IPS-18a (cell line): Measurements from ENCODE around the gene NF1.

Experiments
- H3K27ac ChIP-seq: one replicate; pipeline ENCODE4 v1.5.1; 2013; ENCODE audit warnings: low read length
- H3K27me3 ChIP-seq: one replicate; pipeline ENCODE4 v1.6.1; 2013; ENCODE audit warnings: mild to moderate bottlenecking, low read length; ENCODE audit not compliant: control insufficient read depth, insufficient read depth
- H3K36me3 ChIP-seq: one replicate; pipeline ENCODE4 v1.6.1; 2013; ENCODE audit warnings: low read depth, low read length; ENCODE audit not compliant: control insufficient read depth
- H3K4me1 ChIP-seq: one replicate; pipeline ENCODE4 v1.6.1; 2013; ENCODE audit warnings: low read depth, low read length; ENCODE audit not compliant: control insufficient read depth
- H3K4me3 ChIP-seq: one replicate; pipeline ENCODE4 v1.5.1; 2013; ENCODE audit warnings: low read length
- H3K9ac ChIP-seq: one replicate; pipeline ENCODE4 v1.6.1; 2013; ENCODE audit warnings: mild to moderate bottlenecking, low read length, moderate library complexity
- H3K9me3 ChIP-seq: one replicate; pipeline ENCODE4 v1.6.1; 2013; ENCODE audit warnings: low read depth, low read length; ENCODE audit not compliant: control insufficient read depth

Gene NF1

DNA sequence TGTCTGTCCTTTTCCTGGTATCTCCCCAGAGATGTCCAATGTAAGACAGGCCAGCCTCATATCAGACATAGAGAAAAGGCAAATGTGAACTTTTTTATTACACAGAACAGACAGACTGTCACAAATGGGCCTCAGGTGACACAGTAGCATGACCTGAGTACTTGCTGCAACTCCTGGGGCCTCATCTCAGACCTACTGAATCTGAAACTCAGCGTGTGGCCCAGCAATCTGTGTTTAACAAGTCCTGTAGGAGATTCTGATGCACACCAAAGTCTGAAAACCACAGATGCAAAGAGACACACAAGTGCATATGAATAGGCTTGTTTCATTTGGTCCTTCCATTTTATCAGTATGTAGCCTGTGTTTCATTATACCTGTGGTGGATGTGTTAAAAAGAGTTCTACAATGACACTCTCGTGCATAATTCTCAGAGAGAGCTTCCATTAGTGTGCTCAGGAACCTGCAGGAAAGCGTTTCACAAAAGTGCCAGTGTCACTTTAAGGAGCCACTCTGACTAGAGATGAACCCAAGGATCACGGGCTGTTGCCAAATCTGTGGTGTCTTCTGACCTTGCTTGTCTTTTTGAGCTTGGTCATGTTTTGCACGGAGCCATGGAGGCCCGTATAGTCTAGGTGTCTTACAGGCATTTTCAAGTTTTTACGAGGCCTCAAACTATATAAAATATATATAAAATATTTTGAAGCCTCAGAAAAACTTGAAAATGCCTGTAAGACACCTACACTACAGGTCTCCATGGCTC is 33.8 kb upstream of the NF1 start:
- no peak overlapping the region for H3K9ac ChIP-seq
- H3K4me1 ChIP-seq = no peaks in the 10 kb centered on the region
- no peaks in the 10 kb centered on the region for H3K27me3 ChIP-seq
- H3K27ac ChIP-seq = no peak overlapping the region
- no peak overlapping the region for H3K4me3 ChIP-seq
- H3K9me3 ChIP-seq = no peaks in the 10 kb centered on the region
- H3K36me3 ChIP-seq = no peaks in the 10 kb centered on the region

DNA sequence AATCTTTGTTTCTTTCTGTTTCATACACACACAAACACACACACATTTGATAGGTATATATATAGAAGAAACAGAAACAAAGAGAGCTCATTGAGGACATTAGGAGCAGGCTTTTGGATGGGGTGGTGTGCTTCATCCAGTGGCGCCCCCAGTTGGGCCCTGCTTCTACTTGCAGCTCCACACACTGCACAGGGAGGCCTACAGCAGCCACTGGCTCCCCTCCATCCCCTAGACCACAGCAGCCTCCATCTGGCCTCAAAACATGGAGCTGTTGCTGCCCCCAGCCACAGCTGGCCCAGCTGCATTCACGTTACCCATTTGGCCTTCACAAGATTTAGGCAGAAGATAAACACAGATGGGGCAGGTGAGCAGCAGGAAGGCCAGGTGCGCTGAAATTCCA is 33.1 kb upstream of the NF1 start:
- no peak overlapping the region for H3K4me3 ChIP-seq
- H3K9ac ChIP-seq = no peak overlapping the region

DNA sequence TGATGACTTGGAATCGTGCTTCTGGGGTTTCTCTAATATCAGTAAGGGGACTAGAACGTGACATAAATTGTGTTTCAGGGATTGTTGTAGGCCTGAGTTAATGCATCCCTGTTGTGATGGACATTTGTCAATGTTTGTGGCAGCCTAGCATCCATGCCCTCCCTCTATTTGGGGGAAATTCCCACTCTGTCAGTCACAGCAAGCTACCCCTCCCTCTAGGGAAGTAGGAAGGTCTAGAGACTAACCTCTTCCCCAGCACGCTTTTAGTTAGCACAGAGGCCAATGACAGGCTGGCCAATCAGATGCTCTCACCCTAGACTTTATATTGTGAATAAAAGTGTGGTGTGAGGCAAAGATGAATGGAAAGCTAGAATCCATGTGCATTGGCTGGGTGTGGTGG is 32.4 kb upstream of the NF1 start:
- Histone ChIP-seq H3K27me3 (no peaks in the 10 kb centered on the region), H3K36me3 (no peaks in the 10 kb centered on the region), H3K27ac (no peak overlapping the region), H3K9ac (no peak overlapping the region), H3K4me3 (no peak overlapping the region), H3K4me1 (no peaks in the 10 kb centered on the region), H3K9me3 (no peaks in the 10 kb centered on the region)

More for the DNA sequence above, 33.1 kb upstream of the NF1 start:
- H3K9me3 ChIP-seq = no peaks in the 10 kb centered on the region
- no peak overlapping the region for H3K27ac ChIP-seq
- H3K4me1 ChIP-seq = no peaks in the 10 kb centered on the region
- H3K36me3 ChIP-seq = no peaks in the 10 kb centered on the region
- H3K27me3 ChIP-seq = no peaks in the 10 kb centered on the region

DNA sequence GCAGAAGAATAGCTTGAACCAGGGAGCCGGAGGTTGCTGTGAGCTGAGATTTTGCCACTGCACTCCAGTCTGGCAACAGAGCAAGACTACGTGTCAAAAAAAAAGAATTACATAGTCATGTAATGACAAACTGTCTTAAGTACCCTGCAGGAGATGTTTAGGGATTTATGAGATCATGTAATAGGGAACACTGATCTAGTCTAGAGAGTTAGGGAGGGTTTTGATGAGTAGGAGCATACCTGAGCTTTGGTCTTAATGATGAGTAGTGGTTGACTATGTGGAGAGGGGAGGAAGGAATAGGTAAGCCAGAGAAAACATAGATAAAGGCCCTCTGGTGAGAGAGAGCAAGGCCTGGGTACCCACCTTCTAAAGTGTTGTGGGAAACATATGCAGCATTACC is 30.1 kb upstream of the NF1 start:
- Histone ChIP-seq H3K9ac (no peak overlapping the region), H3K4me3 (no peak overlapping the region), H3K9me3 (no peaks in the 10 kb centered on the region), H3K36me3 (no peaks in the 10 kb centered on the region), H3K4me1 (no peaks in the 10 kb centered on the region), H3K27ac (no peak overlapping the region), H3K27me3 (no peaks in the 10 kb centered on the region)

DNA sequence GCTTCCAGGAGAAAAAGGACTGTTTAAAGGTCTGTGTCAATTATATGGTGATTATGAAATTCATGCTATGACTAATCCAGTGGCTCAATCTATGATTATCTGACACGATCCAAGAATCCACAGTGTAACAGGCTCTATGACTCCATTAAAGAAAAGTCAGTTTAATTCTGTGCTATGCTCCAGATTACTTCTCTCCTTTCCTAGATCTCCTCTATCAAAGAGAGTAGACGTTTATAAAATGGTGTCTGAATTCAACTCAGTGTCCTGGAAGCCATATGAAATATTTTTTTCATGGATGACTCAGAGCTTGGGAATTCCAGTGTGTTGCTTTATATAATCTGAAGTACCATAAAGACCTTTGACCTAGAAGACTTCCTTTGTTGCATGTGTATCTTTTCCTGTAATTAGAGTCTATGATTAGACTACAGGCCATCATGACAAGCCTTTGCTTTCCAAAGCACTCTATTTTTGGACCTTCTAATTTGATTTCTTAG is 27.0 kb upstream of the NF1 start:
- no peak overlapping the region for H3K9ac ChIP-seq
- H3K4me1 ChIP-seq = peaks cover 5% of the 10 kb centered on the region
- H3K27ac ChIP-seq = no peak overlapping the region
- H3K4me3 ChIP-seq = no peak overlapping the region
- H3K9me3 ChIP-seq = no peaks in the 10 kb centered on the region
- no peaks in the 10 kb centered on the region for H3K27me3 ChIP-seq
- H3K36me3 ChIP-seq = no peaks in the 10 kb centered on the region

DNA sequence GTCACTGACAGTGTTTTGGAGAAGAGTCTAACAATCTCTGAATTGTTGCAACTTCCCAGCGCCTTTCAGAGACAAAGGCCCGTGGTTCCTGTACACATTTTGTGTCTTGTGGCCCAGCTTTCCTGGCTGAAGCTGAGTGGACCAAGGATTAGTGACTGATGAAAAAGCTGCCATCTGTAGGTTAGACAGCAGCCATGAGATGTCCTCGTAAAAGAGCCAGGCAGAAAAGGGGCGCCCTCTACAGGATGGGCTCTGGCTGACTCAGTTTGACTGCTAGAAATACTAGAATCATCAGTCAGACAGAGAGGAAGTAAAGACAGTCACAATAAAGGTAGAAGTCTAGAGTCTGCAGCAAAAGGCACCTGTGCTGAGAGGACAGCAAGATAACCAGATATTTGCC is 26.5 kb upstream of the NF1 start:
- Histone ChIP-seq H3K9ac (no peak overlapping the region), H3K27ac (no peak overlapping the region)

DNA sequence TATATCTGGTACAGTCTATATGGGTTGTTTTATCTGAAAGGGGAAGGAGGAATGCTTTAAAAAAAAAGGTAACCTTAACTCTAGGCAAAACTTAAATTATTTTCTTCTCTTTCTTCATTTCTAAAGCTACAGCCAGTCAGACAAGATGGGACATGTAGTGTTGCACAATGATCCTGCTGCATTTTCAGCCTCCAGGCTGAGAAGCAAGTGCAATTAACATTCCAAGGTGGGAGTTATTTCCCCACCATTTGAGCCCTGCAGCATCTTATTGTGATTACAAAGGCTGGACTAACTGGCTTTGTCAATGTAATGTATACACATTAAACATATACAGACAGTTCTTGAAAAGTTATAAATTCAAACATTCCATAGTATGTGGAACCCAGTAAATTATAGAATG is 22.6 kb upstream of the NF1 start:
- Histone ChIP-seq H3K9me3 (no peaks in the 10 kb centered on the region), H3K4me3 (no peak overlapping the region), H3K27ac (no peak overlapping the region), H3K27me3 (no peaks in the 10 kb centered on the region), H3K9ac (no peak overlapping the region), H3K4me1 (peaks cover 5% of the 10 kb centered on the region), H3K36me3 (no peaks in the 10 kb centered on the region)

More for the DNA sequence above, 26.5 kb upstream of the NF1 start:
- H3K4me1 ChIP-seq = peaks cover 5% of the 10 kb centered on the region
- no peaks in the 10 kb centered on the region for H3K27me3 ChIP-seq
- no peaks in the 10 kb centered on the region for H3K9me3 ChIP-seq
- H3K4me3 ChIP-seq = no peak overlapping the region
- H3K36me3 ChIP-seq = no peaks in the 10 kb centered on the region

DNA sequence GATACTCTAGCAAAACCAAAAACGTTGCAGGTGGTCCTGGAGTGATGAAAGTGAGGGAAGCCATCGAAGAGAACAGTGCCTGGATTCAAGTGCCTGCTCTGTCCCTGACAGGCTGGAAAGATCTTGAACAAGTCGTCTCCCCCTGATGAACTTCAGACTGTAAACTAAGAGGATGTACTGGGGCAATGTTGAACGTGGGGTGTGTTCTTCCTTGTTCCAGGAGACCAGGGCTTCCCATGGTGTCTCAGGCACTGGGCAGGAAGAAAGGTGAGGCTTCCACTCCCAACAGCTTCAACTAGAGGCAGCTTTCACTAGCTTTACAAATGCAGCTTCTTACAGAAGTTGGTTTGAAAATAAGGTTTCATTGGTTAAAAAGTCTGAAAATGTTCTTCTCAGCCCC is 21.4 kb upstream of the NF1 start:
- H3K27me3 ChIP-seq = no peaks in the 10 kb centered on the region
- no peaks in the 10 kb centered on the region for H3K36me3 ChIP-seq
- H3K4me3 ChIP-seq = no peak overlapping the region
- H3K9me3 ChIP-seq = no peaks in the 10 kb centered on the region
- no peak overlapping the region for H3K27ac ChIP-seq
- H3K4me1 ChIP-seq = peaks cover 5% of the 10 kb centered on the region
- H3K9ac ChIP-seq = no peak overlapping the region

DNA sequence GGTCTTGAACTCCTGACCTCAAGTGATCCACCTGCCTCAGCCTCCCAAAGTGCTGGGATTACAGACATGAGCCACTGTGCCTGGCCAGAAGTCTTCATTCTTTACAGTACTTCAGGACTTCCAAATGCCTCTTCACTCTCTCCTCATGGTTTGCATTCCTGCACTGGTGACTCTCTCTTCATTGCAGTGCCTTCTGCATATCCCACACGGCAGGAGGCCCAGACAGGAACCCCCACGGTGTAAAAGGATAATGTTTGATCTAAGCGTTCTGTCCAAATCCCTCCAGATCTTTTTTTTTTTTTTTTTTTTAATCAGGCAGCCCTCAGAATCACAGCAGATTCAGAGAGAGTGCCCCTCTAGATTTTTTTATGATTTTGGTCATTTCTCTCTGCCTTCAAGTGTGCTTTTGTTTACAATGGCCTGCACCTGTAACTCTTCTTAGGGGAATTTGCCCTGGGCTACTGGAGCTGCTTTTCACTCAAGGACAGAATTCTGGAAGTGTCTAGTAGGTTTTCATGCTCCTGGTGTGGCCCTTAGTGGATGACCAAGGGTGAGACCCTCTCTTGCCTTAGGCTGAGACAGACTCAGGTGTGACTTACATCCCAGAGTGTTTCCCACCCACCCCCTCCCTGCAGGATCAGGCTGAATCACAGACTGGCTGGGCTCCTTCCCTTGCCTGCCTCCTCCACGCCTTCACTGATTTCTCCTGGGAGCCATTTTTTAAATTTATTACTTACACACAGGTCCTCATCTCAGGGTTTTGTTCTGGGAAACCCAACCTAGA is 19.8 kb upstream of the NF1 start:
- Histone ChIP-seq H3K9me3 (no peaks in the 10 kb centered on the region), H3K4me3 (no peak overlapping the region), H3K36me3 (no peaks in the 10 kb centered on the region), H3K4me1 (peaks cover 5% of the 10 kb centered on the region), H3K27ac (no peak overlapping the region), H3K9ac (no peak overlapping the region), H3K27me3 (no peaks in the 10 kb centered on the region)

DNA sequence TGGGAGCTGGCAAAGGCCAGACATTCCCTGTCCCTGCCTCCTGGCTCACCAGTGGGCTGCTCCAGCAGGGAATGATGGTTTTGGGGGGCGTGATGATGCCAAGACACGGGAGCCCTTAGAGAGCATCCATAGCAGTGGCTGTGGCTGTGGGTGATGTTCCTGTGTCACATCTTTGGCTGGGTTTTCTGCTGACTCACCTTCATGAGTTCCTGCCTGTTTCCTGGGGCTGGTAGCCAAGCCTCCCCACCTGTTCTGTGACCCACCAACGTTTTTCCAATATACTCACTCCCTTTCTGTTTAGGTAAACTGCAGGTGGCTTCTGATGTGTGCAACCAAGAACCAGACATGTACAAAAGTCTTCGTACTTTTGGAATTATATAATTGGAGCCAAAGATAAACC is 16.5 kb upstream of the NF1 start:
- no peak overlapping the region for H3K9ac ChIP-seq
- no peak overlapping the region for H3K4me3 ChIP-seq
- H3K27ac ChIP-seq = no peak overlapping the region
- no peaks in the 10 kb centered on the region for H3K36me3 ChIP-seq
- no peaks in the 10 kb centered on the region for H3K27me3 ChIP-seq
- no peaks in the 10 kb centered on the region for H3K4me1 ChIP-seq
- H3K9me3 ChIP-seq = no peaks in the 10 kb centered on the region

DNA sequence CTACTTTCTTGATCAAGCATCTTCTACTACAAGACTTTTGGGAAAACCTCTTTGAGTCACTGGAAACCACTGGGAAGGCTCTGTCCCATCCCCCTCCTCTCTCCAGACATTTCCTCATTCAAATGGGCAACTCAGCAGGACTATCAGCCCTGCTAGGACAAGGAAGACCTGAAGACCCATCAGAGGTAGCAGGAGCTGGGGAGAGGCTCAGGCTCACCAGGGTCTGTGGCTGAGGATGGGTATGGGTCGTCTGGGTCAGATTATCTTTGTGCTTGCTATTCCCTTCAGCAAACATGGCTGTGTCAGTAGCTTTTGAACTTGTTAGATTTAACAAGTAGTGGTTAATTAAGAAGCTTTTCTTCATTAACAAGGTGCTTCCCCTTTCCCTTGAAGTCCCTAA is 15.0 kb upstream of the NF1 start:
- Histone ChIP-seq H3K9me3 (no peaks in the 10 kb centered on the region), H3K27ac (no peak overlapping the region), H3K36me3 (no peaks in the 10 kb centered on the region), H3K4me3 (no peak overlapping the region), H3K27me3 (no peaks in the 10 kb centered on the region), H3K9ac (no peak overlapping the region), H3K4me1 (no peaks in the 10 kb centered on the region)

DNA sequence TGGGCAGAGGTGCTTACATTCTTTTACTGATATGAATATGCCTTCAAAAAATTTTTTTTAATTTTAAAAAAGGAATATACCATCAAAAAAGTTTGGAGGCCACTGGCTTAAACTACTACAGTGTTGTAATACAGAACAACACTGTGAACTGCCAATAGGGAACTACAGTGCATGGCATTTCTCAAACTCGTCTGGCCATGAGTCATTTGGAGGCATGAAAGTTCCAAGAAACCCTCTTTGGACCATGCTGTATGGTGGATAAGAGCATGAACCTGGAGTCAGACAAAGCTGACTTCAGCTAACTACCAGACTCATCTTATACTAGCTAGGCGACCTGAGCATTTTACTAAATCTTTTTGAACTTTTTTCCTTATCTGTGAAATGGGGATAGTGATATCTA is 9.2 kb upstream of the NF1 start:
- Histone ChIP-seq H3K4me3 (no peak overlapping the region), H3K27me3 (no peaks in the 10 kb centered on the region), H3K9ac (no peak overlapping the region), H3K9me3 (no peaks in the 10 kb centered on the region), H3K36me3 (no peaks in the 10 kb centered on the region), H3K27ac (no peak overlapping the region), H3K4me1 (no peaks in the 10 kb centered on the region)
